T-helper 2 cell treated with Interferon-gamma antibody and Interleukin-4, amounts not matched to agents 100 ng/mL and 5 ng/mL, for 36 hours (primary cell): ENCODE data around the gene DNAJC12. TPM values are rescaled to one million over a fixed set of nuclear protein-coding genes. Genes with fewer than 3 reads are reported as not detected.
"Not testable (repeated sequence)": the region's sequence is repeated elsewhere in the genome, so short reads cannot be mapped to it uniquely, and the experiment has no call there.

Source experiments
- intact Hi-C: fragments of 100-400 bp; cut with micrococcal nuclease; formaldehyde crosslinking; loops from one replicate; pipeline ENCODE4 v1.15.1; 2023
- total RNA-seq: library from RNA; stranded (reverse); gene quantifications from 2 replicates; pipeline ENCODE4 v1.2.3, GENCODE V29; 2022

The DNAJC12 gene
- total RNA-seq, 1 donor from 2014 or later = 3.7 TPM

GRCh38 chr10:67767244-67767643 lies 70.7 kb downstream of the DNAJC12 start:
- intact Hi-C loops = no loop called here

GRCh38 chr10:67764012-67764822 lies 73.8 kb downstream of the DNAJC12 start:
- intact Hi-C loops = loop anchor here (1.0 kb wide), 8 partner anchors 11 to 567 kb away; partner anchors contain the start of gene SIRT1

GRCh38 chr10:67763499-67764011 lies 74.4 kb downstream of the DNAJC12 start:
- intact Hi-C loops = loop anchor here (1.0 kb wide), 8 partner anchors 10 to 568 kb away; partner anchors contain the start of gene SIRT1

GRCh38 chr10:67762567-67762966 lies 75.4 kb downstream of the DNAJC12 start:
- intact Hi-C loops = not testable (repeated sequence)

GRCh38 chr10:67760272-67760671 lies 77.7 kb downstream of the DNAJC12 start:
- intact Hi-C loops = no loop called here

Other genes with a start within 250 kb of the DNAJC12 start
- 0.32 TPM in 1 of 2 replicates, not detected in the other for gene CTNNA3, start 142.0 kb downstream of the DNAJC12 start, total RNA-seq
- 24.5 and 24.9 TPM in 2 replicates for gene SIRT1, start 46.5 kb upstream of the DNAJC12 start, total RNA-seq
- 58.7 and 60.2 TPM in 2 replicates for gene HERC4, start 237.1 kb upstream of the DNAJC12 start, total RNA-seq